Measurements from ENCODE around the gene DTX2. TPM values are rescaled to one million over a fixed set of nuclear protein-coding genes. Genes with fewer than 3 reads are reported as not detected.
"Not testable (repeated sequence)": the region's sequence is repeated elsewhere in the genome, so short reads cannot be mapped to it uniquely, and the experiment has no call there.

DTX2 gene
- total and polyA plus RNA-seq, 2 of the 4 experiments (the other 2 are of a cell fraction): 1.8 to 7.7 TPM

DNA sequence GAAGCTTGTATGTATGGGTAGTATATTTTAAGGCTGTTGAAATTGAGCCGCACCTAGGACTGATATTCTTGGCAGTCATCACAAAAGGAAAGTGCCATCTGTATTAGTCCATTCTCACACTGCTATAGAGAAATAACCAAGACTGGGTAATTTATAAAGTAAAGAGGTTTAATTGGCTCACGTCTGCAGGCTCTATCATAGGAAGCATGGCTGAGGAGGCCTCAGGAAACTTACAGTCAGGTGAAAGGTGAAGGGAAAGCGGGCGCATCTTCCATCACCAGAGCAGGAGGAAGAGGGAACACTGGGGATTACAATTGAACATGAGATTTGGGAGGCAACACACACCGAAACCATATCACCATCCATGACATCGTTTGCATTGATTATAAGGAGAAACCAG lies 90.5 kb downstream of the DTX2 start:
- in situ Hi-C loops (cut with MboI; ENCODE audit: low sequenced_read_pairs); H2AFZ ChIP-seq (replicated peaks; ENCODE audit: low read length, poor library complexity); intact Hi-C loops (cut with micrococcal nuclease); H2AK9ac ChIP-seq (replicated peaks; ENCODE audit: low read depth, low read length, poor library complexity); CTCF ChIA-PET; H2BK120ac ChIP-seq (ENCODE audit: low read depth, low read length); H4K91ac ChIP-seq (ENCODE audit: insufficient read depth, low read depth, low read length); H3K27me3 ChIP-seq (ENCODE audit: control insufficient read depth, insufficient read depth, low read length); H2BK15ac ChIP-seq (ENCODE audit: low read depth, low read length); H3K18ac ChIP-seq (ENCODE audit: low read depth, low read length); H3K4me1 ChIP-seq (ENCODE audit: control insufficient read depth, insufficient read depth, low read length); DNase-seq; H3K23ac ChIP-seq (ENCODE audit: low read depth, low read length); H3K9ac ChIP-seq (ENCODE audit: low read depth, low read length); H3K79me1 ChIP-seq (ENCODE audit: low read depth in 1 of 2, low read length in 2 of 2); dilution Hi-C loops (cut with HindIII; ENCODE audit: low sequenced_read_pairs, unreplicated experiment); H3K36me3 ChIP-seq (ENCODE audit: control insufficient read depth, insufficient read depth, low read length); H2BK20ac ChIP-seq (ENCODE audit: low read depth, low read length); BruUV-seq (replicated peaks); H4K5ac ChIP-seq (ENCODE audit: low read depth, low read length); POLR2A ChIA-PET (ENCODE audit: unreplicated experiment); H3K56ac ChIP-seq (ENCODE audit: extremely low read depth, insufficient read depth, low read length); H2AK5ac ChIP-seq (ENCODE audit: low read depth, low read length); H2BK5ac ChIP-seq (ENCODE audit: low read depth, low read length, poor library complexity, severe bottlenecking); H3K9me1 ChIP-seq (ENCODE audit: insufficient read depth, low read length); H4K20me1 ChIP-seq (ENCODE audit: insufficient read depth, low read length); H3K4me2 ChIP-seq (ENCODE audit: low read depth, low read length); H3K14ac ChIP-seq (replicated peaks; ENCODE audit: low read depth, low read length); H3K9me3 ChIP-seq (ENCODE audit: control insufficient read depth, insufficient read depth, low read length); H3K4ac ChIP-seq (ENCODE audit: low read depth, low read length); H3K4me3 ChIP-seq (ENCODE audit: insufficient read depth, low read depth, low read length); H4K8ac ChIP-seq (ENCODE audit: low read depth in 2 of 2, low read length in 2 of 2); ATAC-seq (ENCODE audit: low read depth); H3K27ac ChIP-seq (ENCODE audit: insufficient read depth, low read length): not testable (repeated sequence)
- WGBS, 2 experiments (ENCODE audit: extremely low coverage in 2 of 2, insufficient read length in 1 of 2): no CpG with 5 or more reads among the region's 6 CpGs

Small RNAs within 50 kb of the gene (microRNA-seq; reads per million reads assigned to microRNA genes)
- gene RF00019 (ENCODE audit: insufficient read depth, insufficient read length): not detected

Small RNAs within 50 kb of the gene (small RNA-seq; reads per million reads assigned to genes)
- 0 reads per million in 5 experiments for gene RF00019

Other genes starting within 250 kb of the DTX2 start
- gene HSPB1, start 159.0 kb upstream of the DTX2 start, total RNA-seq (2012; rRNA removed): 33.2 and 48.6 TPM in 2 replicates
- 1,363 and 1,841 TPM in 2 replicates for gene HSPB1, start 159.0 kb upstream of the DTX2 start, polyA plus RNA-seq (2012; rRNA removed)
- gene YWHAG, start 102.7 kb upstream of the DTX2 start, total RNA-seq (2012; rRNA removed): 40.1 and 58.6 TPM in 2 replicates
- 56.9 and 64.9 TPM in 2 replicates for gene YWHAG, start 102.7 kb upstream of the DTX2 start, polyA plus RNA-seq (2012; rRNA removed)
- 0.36 and 0.56 TPM in 2 replicates for gene SSC4D, start 52.0 kb upstream of the DTX2 start, total RNA-seq (2012; rRNA removed)
- gene SSC4D, start 52.0 kb upstream of the DTX2 start, polyA plus RNA-seq (2012; rRNA removed): 0.63 and 0.70 TPM in 2 replicates
- gene ZP3, start 36.8 kb upstream of the DTX2 start, total RNA-seq (2012; rRNA removed): 0.54 and 0.83 TPM in 2 replicates
- gene ZP3, start 36.8 kb upstream of the DTX2 start, polyA plus RNA-seq (2012; rRNA removed): 0.42 and 0.67 TPM in 2 replicates
- not detected in 2 replicates for gene UPK3B, start 48.8 kb downstream of the DTX2 start, total RNA-seq (2012; rRNA removed)
- 0.10 and 0.26 TPM in 2 replicates for gene UPK3B, start 48.8 kb downstream of the DTX2 start, polyA plus RNA-seq (2012; rRNA removed)
- not detected in 2 replicates for gene SPDYE16, start 81.6 kb downstream of the DTX2 start, total RNA-seq (2012; rRNA removed)
- gene SPDYE16, start 81.6 kb downstream of the DTX2 start, polyA plus RNA-seq (2012; rRNA removed): not detected in 2 replicates
- 1.1 and 1.4 TPM in 2 replicates for gene POMZP3, start 165.6 kb downstream of the DTX2 start, total RNA-seq (2012; rRNA removed)
- gene POMZP3, start 165.6 kb downstream of the DTX2 start, polyA plus RNA-seq (2012; rRNA removed): 4.8 and 5.2 TPM in 2 replicates

Measured in IMR-90 (cell line).